ENCODE data around the gene CSHL1.
"Not testable (repeated sequence)": the region's sequence is repeated elsewhere in the genome, so short reads cannot be mapped to it uniquely, and the experiment has no call there.

CSHL1 gene

GRCh38 chr17:63898899-63899798, 11.9 kb downstream of the CSHL1 start:
- H3K4me1 ChIP-seq (ENCODE audit: insufficient read depth, insufficient read length); H3K9ac ChIP-seq (ENCODE audit: insufficient read length, low read depth); DNase-seq (ENCODE audit: low read depth, low spot score); H3K27me3 ChIP-seq (ENCODE audit: insufficient read depth, insufficient read length); H3K9me3 ChIP-seq (ENCODE audit: insufficient read depth, low read length); H3K4me3 ChIP-seq (ENCODE audit: insufficient read length, low read depth); H3K36me3 ChIP-seq (ENCODE audit: insufficient read depth, insufficient read length, low read length): not testable (repeated sequence)

- H3K4me1 ChIP-seq (ENCODE audit: insufficient read depth, insufficient read length); H3K4me3 ChIP-seq (ENCODE audit: insufficient read length, low read depth); H3K9me3 ChIP-seq (ENCODE audit: insufficient read depth, low read length); DNase-seq (ENCODE audit: low read depth, low spot score); H3K9ac ChIP-seq (ENCODE audit: insufficient read length, low read depth); H3K36me3 ChIP-seq (ENCODE audit: insufficient read depth, insufficient read length, low read length); H3K27me3 ChIP-seq (ENCODE audit: insufficient read depth, insufficient read length): not testable (repeated sequence)
These were observed 14.3 kb downstream of the CSHL1 start, which contains the start of gene CSH1 for GRCh38 chr17:63896524-63897354. TSS of gene CSH1 (minus strand) at chr17:63896574. CDS start at chr17:63896511, 63 bp downstream.

DNA sequence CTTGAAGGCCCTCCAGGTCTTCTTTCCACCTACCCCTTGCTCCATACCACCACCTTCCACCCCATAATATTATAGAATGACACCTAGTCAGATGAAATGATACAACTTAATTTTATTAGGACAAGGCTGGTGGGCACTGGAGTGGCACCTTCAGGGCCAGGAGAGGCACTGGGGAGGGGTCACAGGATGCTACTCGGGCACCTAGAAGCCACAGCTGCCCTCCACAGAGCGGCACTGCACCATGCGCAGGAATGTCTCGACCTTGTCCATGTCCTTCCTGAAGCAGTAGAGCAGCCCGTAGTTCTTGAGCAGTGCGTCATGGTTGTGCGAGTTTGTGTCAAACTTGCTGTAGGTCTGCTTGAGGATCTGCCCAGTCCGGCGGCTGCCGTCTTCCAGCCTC, 16.2 kb downstream of the CSHL1 start:
- not testable (repeated sequence) for H3K27me3 ChIP-seq (ENCODE audit: insufficient read depth, insufficient read length); H3K9ac ChIP-seq (ENCODE audit: insufficient read length, low read depth); H3K4me3 ChIP-seq (ENCODE audit: insufficient read length, low read depth); H3K4me1 ChIP-seq (ENCODE audit: insufficient read depth, insufficient read length); H3K36me3 ChIP-seq (ENCODE audit: insufficient read depth, insufficient read length, low read length); H3K9me3 ChIP-seq (ENCODE audit: insufficient read depth, low read length); DNase-seq (ENCODE audit: low read depth, low spot score)

- not testable (repeated sequence) for H3K4me3 ChIP-seq (ENCODE audit: insufficient read length, low read depth); H3K4me1 ChIP-seq (ENCODE audit: insufficient read depth, insufficient read length)
These were observed 17.0 kb downstream of the CSHL1 start for GRCh38 chr17:63894021-63894420.

DNA sequence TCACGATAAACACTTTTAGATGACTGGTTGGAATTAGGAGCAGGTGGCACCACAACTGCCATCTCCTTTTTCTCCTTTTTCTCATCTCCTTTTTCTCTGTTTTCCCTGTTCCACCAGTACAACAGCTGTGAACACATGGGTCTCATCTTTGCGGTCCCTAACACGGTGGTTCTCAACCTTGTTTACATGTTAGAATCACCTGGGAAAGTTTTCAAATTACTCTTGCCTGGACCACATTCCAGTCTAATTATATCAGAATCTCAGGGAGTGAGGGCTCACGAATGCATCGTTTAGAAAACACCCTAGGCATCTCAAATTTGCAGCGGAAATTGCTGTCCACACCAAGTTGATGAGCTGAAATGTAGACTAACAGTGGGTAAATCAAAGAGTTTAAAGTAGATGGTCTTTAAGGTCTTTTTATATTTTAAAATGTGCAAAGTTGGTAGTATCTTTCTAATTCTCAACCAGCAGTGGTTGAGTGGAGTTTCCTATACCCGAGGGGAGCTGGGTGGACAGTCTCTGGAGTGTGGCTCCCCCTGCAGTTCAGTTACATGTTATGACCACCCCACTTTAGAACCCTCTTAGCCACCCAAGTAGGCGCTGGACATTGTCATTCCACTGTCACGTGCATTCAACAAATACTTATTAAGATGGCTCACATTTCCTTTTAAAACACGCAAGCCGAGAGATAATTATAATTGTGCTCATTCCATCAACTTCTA, 18.6 kb downstream of the CSHL1 start:
- not testable (repeated sequence) for H3K9ac ChIP-seq (ENCODE audit: insufficient read length, low read depth); H3K4me3 ChIP-seq (ENCODE audit: insufficient read length, low read depth); H3K36me3 ChIP-seq (ENCODE audit: insufficient read depth, insufficient read length, low read length); H3K9me3 ChIP-seq (ENCODE audit: insufficient read depth, low read length); H3K27me3 ChIP-seq (ENCODE audit: insufficient read depth, insufficient read length); DNase-seq (ENCODE audit: low read depth, low spot score); H3K4me1 ChIP-seq (ENCODE audit: insufficient read depth, insufficient read length)

More at GRCh38 chr17:63894021-63894420, 17.0 kb downstream of the CSHL1 start:
- DNase-seq (ENCODE audit: low read depth, low spot score); H3K9me3 ChIP-seq (ENCODE audit: insufficient read depth, low read length); H3K36me3 ChIP-seq (ENCODE audit: insufficient read depth, insufficient read length, low read length); H3K27me3 ChIP-seq (ENCODE audit: insufficient read depth, insufficient read length); H3K9ac ChIP-seq (ENCODE audit: insufficient read length, low read depth): not testable (repeated sequence)

GRCh38 chr17:63889026-63889848, 21.8 kb downstream of the CSHL1 start:
- H3K4me1 ChIP-seq (ENCODE audit: insufficient read depth, insufficient read length); H3K4me3 ChIP-seq (ENCODE audit: insufficient read length, low read depth); H3K9ac ChIP-seq (ENCODE audit: insufficient read length, low read depth); DNase-seq (ENCODE audit: low read depth, low spot score); H3K36me3 ChIP-seq (ENCODE audit: insufficient read depth, insufficient read length, low read length); H3K9me3 ChIP-seq (ENCODE audit: insufficient read depth, low read length); H3K27me3 ChIP-seq (ENCODE audit: insufficient read depth, insufficient read length): not testable (repeated sequence)

GRCh38 chr17:63885119-63885518, 25.9 kb downstream of the CSHL1 start:
- H3K9me3 ChIP-seq (ENCODE audit: insufficient read depth, low read length); H3K9ac ChIP-seq (ENCODE audit: insufficient read length, low read depth); H3K4me3 ChIP-seq (ENCODE audit: insufficient read length, low read depth); H3K27me3 ChIP-seq (ENCODE audit: insufficient read depth, insufficient read length); DNase-seq (ENCODE audit: low read depth, low spot score); H3K36me3 ChIP-seq (ENCODE audit: insufficient read depth, insufficient read length, low read length): not testable (repeated sequence)
- peaks cover 11% of the 10 kb centered on the region for H3K4me1 ChIP-seq (ENCODE audit: insufficient read depth, insufficient read length)

GRCh38 chr17:63882626-63883126, 28.4 kb downstream of the CSHL1 start:
- not testable (repeated sequence) for H3K27me3 ChIP-seq (ENCODE audit: insufficient read depth, insufficient read length); H3K36me3 ChIP-seq (ENCODE audit: insufficient read depth, insufficient read length, low read length); H3K9me3 ChIP-seq (ENCODE audit: insufficient read depth, low read length); DNase-seq (ENCODE audit: low read depth, low spot score); H3K9ac ChIP-seq (ENCODE audit: insufficient read length, low read depth); H3K4me3 ChIP-seq (ENCODE audit: insufficient read length, low read depth)
- H3K4me1 ChIP-seq (ENCODE audit: insufficient read depth, insufficient read length): peaks cover 11% of the 10 kb centered on the region
